Skin of body (tissue), 3 donors: ENCODE results near the gene EIF4G1. TPM values are rescaled to one million over a fixed set of nuclear protein-coding genes. Genes with fewer than 3 reads are reported as not detected.

Experiments
- DNase-seq: peaks from one replicate; lab custom pipeline; 2025; lab: John Stamatoyannopoulos, UW
- small RNA-seq: library from RNA; depleted of rRNA; stranded (forward); fragments of <200 nt; gene quantifications from one replicate; pipeline ENCODE3, GENCODE V24; 2014; ENCODE audit warnings: low replicate concordance
- total RNA-seq: library from RNA; depleted of rRNA; stranded (reverse); fragments of >200 nt; gene quantifications from one replicate; pipeline ENCODE4 v1.2.3, GENCODE V29; 2014

Gene EIF4G1
- total RNA-seq, 1 donor from 2014 or later: 191 TPM

- DNase-seq: no peak
Measured at GRCh38 chr3:184383033-184383740, 68.8 kb downstream of the EIF4G1 start.

- no peak for DNase-seq
Measured at GRCh38 chr3:184384342-184384741, 69.9 kb downstream of the EIF4G1 start.

Small RNA genes lying within 50 kb of the gene (small RNA-seq; reads per million reads assigned to genes)
- gene SNORD66: 724 reads per million, percentile 98 among the genes with 10 or more reads in this experiment

Other genes with a start within 250 kb of the EIF4G1 start
- not detected for gene HTR3E, start 217.5 kb upstream of the EIF4G1 start, total RNA-seq
- gene EIF2B5, start 179.2 kb upstream of the EIF4G1 start, total RNA-seq: 28.7 TPM
- 23.9 TPM for gene DVL3, start 159.2 kb upstream of the EIF4G1 start, total RNA-seq
- 135 TPM for gene AP2M1, start 139.8 kb upstream of the EIF4G1 start, total RNA-seq
- 46.3 TPM for gene ABCF3, start 128.4 kb upstream of the EIF4G1 start, total RNA-seq
- 0.10 TPM for gene VWA5B2, start 85.0 kb upstream of the EIF4G1 start, total RNA-seq
- gene ALG3, start 65.6 kb upstream of the EIF4G1 start, total RNA-seq: 13.8 TPM
- gene EEF1AKMT4, start 64.9 kb upstream of the EIF4G1 start, total RNA-seq: 1.7 TPM
- not detected for gene CAMK2N2, start 53.1 kb upstream of the EIF4G1 start, total RNA-seq
- not detected for gene ECE2, start 38.6 kb upstream of the EIF4G1 start, total RNA-seq
- 167 TPM for gene PSMD2, start 15.4 kb upstream of the EIF4G1 start, total RNA-seq
- 18.6 TPM for gene FAM131A, start 23.0 kb downstream of the EIF4G1 start, total RNA-seq
- 5.3 TPM for gene CLCN2, start 47.0 kb downstream of the EIF4G1 start, total RNA-seq
- gene POLR2H, start 47.1 kb downstream of the EIF4G1 start, total RNA-seq: 44.3 TPM
- 68.1 TPM for gene THPO, start 63.6 kb downstream of the EIF4G1 start, total RNA-seq
- 31.3 TPM for gene CHRD, start 65.4 kb downstream of the EIF4G1 start, total RNA-seq
- 44.4 TPM for gene EPHB3, start 247.2 kb downstream of the EIF4G1 start, total RNA-seq